ENCODE measurements around the gene ZNF605. TPM values are rescaled to one million over a fixed set of nuclear protein-coding genes. Genes with fewer than 3 reads are reported as not detected.
"Not testable (repeated sequence)": the region's sequence is repeated elsewhere in the genome, so short reads cannot be mapped to it uniquely, and the experiment has no call there.

Gene ZNF605
- total RNA-seq, 2 donors from 2014 or later = 7.0 to 23.2 TPM

DNA sequence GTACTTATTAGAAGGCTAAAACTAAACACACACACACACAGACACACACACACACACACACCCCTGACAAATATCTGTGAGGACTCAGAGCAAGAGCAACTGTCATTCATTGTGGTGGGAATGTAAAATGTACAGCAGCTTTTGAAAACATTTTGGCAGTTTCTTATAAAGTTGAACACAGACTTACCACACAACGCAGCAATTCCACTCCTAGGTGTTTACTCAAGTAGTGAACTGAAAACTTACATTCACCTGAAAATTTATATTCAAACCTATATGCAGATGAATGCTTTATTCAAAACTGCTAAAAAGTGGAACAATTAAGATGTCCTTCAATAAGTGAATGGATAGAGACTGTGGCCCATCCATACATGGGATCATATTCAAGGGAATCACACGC lies 18.6 kb downstream of the ZNF605 start:
- ATAC-seq (ENCODE audit: insufficient number of reproducible peaks, low FRiP score, low read depth) (no peak), DNase-seq (ENCODE audit: low spot score) (no peak)
- Histone ChIP-seq H3K27ac (no peak overlapping the region), H3K9me3 (peaks cover 70% of the 10 kb centered on the region), H3K4me3 (no peak overlapping the region), H3K36me3 (peaks cover 27% of the 10 kb centered on the region), H3K4me1 (ENCODE audit: control insufficient read depth in 1 of 2, low read depth in 2 of 2) (no peaks in the 10 kb centered on the region), H3K27me3 (replicated peaks; ENCODE audit: insufficient read depth) (no peaks in the 10 kb centered on the region)
- TF ChIP-seq, protein P1, sequence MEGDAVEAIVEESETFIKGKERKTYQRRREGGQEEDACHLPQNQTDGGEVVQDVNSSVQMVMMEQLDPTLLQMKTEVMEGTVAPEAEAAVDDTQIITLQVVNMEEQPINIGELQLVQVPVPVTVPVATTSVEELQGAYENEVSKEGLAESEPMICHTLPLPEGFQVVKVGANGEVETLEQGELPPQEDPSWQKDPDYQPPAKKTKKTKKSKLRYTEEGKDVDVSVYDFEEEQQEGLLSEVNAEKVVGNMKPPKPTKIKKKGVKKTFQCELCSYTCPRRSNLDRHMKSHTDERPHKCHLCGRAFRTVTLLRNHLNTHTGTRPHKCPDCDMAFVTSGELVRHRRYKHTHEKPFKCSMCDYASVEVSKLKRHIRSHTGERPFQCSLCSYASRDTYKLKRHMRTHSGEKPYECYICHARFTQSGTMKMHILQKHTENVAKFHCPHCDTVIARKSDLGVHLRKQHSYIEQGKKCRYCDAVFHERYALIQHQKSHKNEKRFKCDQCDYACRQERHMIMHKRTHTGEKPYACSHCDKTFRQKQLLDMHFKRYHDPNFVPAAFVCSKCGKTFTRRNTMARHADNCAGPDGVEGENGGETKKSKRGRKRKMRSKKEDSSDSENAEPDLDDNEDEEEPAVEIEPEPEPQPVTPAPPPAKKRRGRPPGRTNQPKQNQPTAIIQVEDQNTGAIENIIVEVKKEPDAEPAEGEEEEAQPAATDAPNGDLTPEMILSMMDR (IDR thresholded peaks at IDR 0.05) = no peak

- H3K36me3 ChIP-seq = peaks cover 26% of the 10 kb centered on the region
- not testable (repeated sequence) for H3K4me1 ChIP-seq (ENCODE audit: control insufficient read depth in 1 of 2, low read depth in 2 of 2); H3K27me3 ChIP-seq (replicated peaks; ENCODE audit: insufficient read depth); DNase-seq (ENCODE audit: low spot score); H3K27ac ChIP-seq; H3K4me3 ChIP-seq; ATAC-seq (ENCODE audit: insufficient number of reproducible peaks, low FRiP score, low read depth)
- peaks cover 70% of the 10 kb centered on the region for H3K9me3 ChIP-seq
Measured at GRCh38 chr12:132936921-132937320, 19.2 kb downstream of the ZNF605 start.

- H3K27me3 ChIP-seq (replicated peaks; ENCODE audit: insufficient read depth) = no peaks in the 10 kb centered on the region
- no peak overlapping the region for H3K4me3 ChIP-seq
- ATAC-seq (ENCODE audit: insufficient number of reproducible peaks, low FRiP score, low read depth) (no peak), DNase-seq (ENCODE audit: low spot score) (no peak)
- peaks cover 70% of the 10 kb centered on the region for H3K9me3 ChIP-seq
- H3K4me1 ChIP-seq (ENCODE audit: control insufficient read depth in 1 of 2, low read depth in 2 of 2) = no peaks in the 10 kb centered on the region
- no peak overlapping the region for H3K27ac ChIP-seq
- TF ChIP-seq, protein P1 (IDR thresholded peaks at IDR 0.05) = no peak
- H3K36me3 ChIP-seq = peaks cover 27% of the 10 kb centered on the region
Measured at GRCh38 chr12:132936163-132936562, 19.9 kb downstream of the ZNF605 start.

DNA sequence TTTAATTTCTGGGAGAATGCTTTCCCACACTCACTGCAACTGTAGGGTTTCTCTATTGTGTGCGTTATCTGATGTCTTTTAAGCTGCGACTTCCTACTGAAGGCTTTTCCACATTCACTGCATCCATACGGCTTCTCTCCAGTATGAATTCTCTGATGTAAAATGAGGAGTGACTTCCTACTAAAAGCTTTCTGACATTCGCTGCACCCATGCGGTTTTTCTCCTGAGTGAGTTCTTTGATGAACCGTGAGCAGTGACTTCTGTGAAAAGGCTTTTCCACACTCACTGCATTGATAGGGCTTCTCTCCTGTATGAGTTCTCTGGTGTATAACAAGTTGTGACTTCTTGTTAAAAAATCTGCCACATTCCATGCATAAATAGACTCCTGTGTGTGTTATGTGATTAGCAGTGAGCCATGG lies 29.7 kb downstream of the ZNF605 start:
- H3K27ac ChIP-seq = no peak overlapping the region
- DNase-seq (ENCODE audit: low spot score) (no peak), ATAC-seq (ENCODE audit: insufficient number of reproducible peaks, low FRiP score, low read depth) (no peak)
- no peaks in the 10 kb centered on the region for H3K4me1 ChIP-seq (ENCODE audit: control insufficient read depth in 1 of 2, low read depth in 2 of 2)
- H3K36me3 ChIP-seq = peaks cover 48% of the 10 kb centered on the region
- H3K27me3 ChIP-seq (replicated peaks; ENCODE audit: insufficient read depth) = no peaks in the 10 kb centered on the region
- TF ChIP-seq, protein P1 (IDR thresholded peaks at IDR 0.05) = no peak
- no peak overlapping the region for H3K4me3 ChIP-seq
- peaks cover 99% of the 10 kb centered on the region for H3K9me3 ChIP-seq

GRCh38 chr12:132925597-132926414 lies 30.3 kb downstream of the ZNF605 start:
- Histone ChIP-seq H3K27me3 (replicated peaks; ENCODE audit: insufficient read depth) (no peaks in the 10 kb centered on the region), H3K4me1 (ENCODE audit: control insufficient read depth in 1 of 2, low read depth in 2 of 2) (no peaks in the 10 kb centered on the region), H3K36me3 (peaks cover 41% of the 10 kb centered on the region), H3K4me3 (peak overlapping the region; percentile 0), H3K9me3 (peaks cover 99% of the 10 kb centered on the region), H3K27ac (no peak overlapping the region)
- no peak for DNase-seq (ENCODE audit: low spot score)
- ATAC-seq (ENCODE audit: insufficient number of reproducible peaks, low FRiP score, low read depth) = no peak
- TF ChIP-seq, protein P1 (IDR thresholded peaks at IDR 0.05) = no peak
